Urinary bladder (tissue), 4 donors: ENCODE measurements around the gene MVP. TPM values are rescaled to one million over a fixed set of nuclear protein-coding genes. Genes with fewer than 3 reads are reported as not detected.
"Not testable (repeated sequence)": the region's sequence is repeated elsewhere in the genome, so short reads cannot be mapped to it uniquely, and the experiment has no call there.

Experiments
- DNase-seq: peaks from one replicate; pipeline ENCODE4 v3.0.0-alpha.2; 2015; ENCODE audit errors: extremely low spot score
- H3K27ac ChIP-seq: one replicate; pipeline ENCODE4 v1.5.1; 2013; ENCODE audit warnings: low read depth, mild to moderate bottlenecking, moderate library complexity
- H3K36me3 ChIP-seq: one replicate; pipeline ENCODE4 v1.6.1; 2013; ENCODE audit warnings: mild to moderate bottlenecking, moderate library complexity; ENCODE audit not compliant: insufficient read depth
- H3K4me1 ChIP-seq: one replicate; pipeline ENCODE4 v1.6.1; 2013; ENCODE audit warnings: mild to moderate bottlenecking, moderate library complexity; ENCODE audit not compliant: insufficient read depth
- H3K4me3 ChIP-seq: one replicate; pipeline ENCODE4 v1.5.1; 2013; ENCODE audit warnings: low read depth, low read length
- WGBS: extraction: QIAGEN DNeasy Blood & Tissue Kit; methylation state at CpG from one replicate; pipeline ENCODE4 v1.1.7; 2013; 5-methylcytosine and 5-hydroxymethylcytosine counted together
- polyA plus RNA-seq: library from polyadenylated mRNA; stranded (reverse); fragments of 200-250 nt; gene quantifications from one replicate; pipeline ENCODE4 v1.2.3, GENCODE V29; 2013
- total RNA-seq: library from RNA; depleted of rRNA; stranded (reverse); fragments of >200 nt; gene quantifications from one replicate; pipeline ENCODE4 v1.2.3, GENCODE V29; 2014
- donor health status: healthy with polysubstance abuse.
- donor health status: healthy.

MVP gene
- total and polyA plus RNA-seq, 2 donors = 42.7 to 143 TPM

DNA sequence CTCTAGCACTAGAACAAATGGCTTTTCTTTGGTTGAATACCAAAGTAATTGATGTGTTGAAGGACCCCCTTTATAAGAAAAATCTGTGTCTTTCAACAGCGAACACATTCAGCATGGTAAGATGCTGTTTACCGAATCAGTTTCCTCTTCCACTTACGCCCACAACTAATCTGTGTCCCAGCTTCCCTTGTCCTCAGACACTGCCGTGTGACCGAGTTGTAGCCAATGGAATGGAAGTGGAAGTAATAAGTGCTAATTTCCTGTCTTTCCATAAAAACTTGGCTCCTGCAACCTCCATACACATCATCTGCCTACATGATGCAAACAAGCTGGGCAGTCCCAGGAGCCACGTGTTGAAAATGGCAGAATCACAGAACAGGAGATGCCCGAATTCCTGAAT lies 32.4 kb downstream of the MVP start:
- H3K4me3 ChIP-seq = no peak overlapping the region
- DNase-seq = no peak
- H3K36me3 ChIP-seq = peaks cover under 1% of the 10 kb centered on the region
- 38% methylated on average over 7 of the region's 7 CpGs for WGBS
- no peak overlapping the region for H3K27ac ChIP-seq
- H3K4me1 ChIP-seq = no peaks in the 10 kb centered on the region

DNA sequence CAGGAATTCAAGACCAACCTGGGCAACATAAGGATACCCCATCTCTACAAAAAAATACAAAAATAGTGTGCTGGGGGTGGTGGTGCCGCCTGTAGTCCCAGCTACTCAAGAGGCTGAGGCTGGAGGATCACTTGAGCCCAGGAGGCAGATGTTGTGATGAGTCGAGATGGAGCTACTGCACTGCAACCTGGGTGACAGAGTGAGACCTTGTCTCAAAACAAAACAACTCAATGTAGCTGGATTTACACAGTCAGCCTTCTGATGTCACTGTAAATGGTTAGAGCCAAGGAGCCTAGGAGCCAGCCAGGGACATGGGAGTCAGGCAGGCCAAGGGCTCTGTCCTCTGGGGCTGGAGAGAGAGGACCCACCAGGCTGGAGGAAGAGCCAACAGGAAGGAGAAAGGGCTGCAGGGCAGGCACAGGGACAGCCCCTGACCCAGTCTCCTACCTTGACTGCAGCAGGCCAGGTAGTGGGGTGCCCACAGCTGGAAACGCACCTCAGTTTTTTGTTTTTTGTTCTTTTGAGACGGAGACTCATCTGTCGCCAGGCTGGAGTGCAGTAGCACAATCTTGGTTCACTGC lies 34.3 kb downstream of the MVP start:
- WGBS = 92% methylated on average over 5 of the region's 5 CpGs
- DNase-seq = no peak
- no peaks in the 10 kb centered on the region for H3K4me1 ChIP-seq

DNA sequence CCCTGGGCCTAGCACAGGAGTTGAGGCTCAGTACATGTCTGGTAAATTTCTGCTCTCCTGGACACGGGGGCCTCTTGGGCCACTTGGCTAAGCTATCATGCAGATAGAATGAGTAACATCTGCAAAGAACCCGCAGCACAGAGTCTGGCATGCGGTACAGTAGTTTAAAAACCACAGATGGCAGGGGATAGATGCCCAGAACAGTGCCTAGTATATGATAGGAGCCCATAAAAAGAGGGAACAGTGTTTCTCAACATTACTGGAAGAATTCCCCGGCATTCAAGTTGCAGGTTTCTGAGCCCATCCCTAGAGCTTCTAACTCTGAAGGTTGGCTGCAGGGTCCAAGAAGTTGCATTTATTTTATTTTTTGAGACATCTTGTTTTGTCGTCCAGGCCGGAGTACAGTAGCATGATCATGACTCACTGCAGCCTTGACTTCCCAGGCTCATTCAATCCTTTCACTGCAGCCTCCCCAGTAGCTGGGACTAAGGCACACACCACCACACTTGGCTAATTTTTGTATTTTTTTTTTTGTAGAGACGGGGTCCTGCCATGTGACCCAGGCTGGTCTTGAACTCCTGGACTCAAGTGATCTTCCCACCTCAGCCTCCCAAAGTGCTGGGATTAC lies 37.0 kb downstream of the MVP start:
- peaks cover 3% of the 10 kb centered on the region for H3K36me3 ChIP-seq
- 65% methylated on average over 7 of the region's 7 CpGs for WGBS
- H3K27ac ChIP-seq = no peak overlapping the region
- no peak overlapping the region for H3K4me3 ChIP-seq
- H3K4me1 ChIP-seq = peaks cover 3% of the 10 kb centered on the region
- no peak for DNase-seq

More for the DNA sequence above, 34.3 kb downstream of the MVP start:
- no peak overlapping the region for H3K27ac ChIP-seq
- peaks cover 3% of the 10 kb centered on the region for H3K36me3 ChIP-seq
- no peak overlapping the region for H3K4me3 ChIP-seq

DNA sequence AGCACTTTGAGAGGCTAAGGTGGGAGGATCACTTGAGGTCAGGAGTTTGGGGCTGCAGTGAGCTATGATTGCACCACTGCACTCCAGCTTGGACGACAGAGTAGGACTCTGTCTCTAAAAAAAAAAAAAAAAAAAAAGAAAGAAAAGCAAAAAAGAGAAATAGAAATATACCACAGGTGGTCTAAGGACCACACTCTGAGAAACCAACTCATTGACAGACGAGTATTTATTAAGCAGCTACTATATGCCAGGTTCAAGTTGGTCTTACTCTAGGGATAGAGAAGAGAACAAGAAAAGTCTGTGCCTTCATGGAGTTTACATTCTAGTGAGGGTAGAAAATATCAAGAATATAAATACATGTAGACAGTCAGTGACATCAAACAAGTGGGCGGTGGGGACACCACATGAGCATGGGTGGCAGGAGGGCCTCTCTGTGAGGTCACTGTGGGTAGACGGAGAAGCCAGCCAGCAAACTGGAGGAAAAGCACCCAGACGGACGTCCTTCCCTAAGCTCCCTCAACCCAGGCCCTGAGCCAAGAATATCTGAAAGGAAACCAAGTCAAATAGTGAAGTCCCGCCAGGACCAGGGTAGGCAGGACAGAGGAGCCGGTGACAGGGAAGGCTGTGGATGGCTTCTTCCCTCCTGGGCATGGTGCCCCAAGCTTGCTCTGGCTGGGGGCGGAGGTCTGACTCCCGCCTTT lies 38.0 kb downstream of the MVP start:
- no peak for DNase-seq
- 75% methylated on average over 10 of the region's 10 CpGs for WGBS
- no peak overlapping the region for H3K4me3 ChIP-seq
- H3K4me1 ChIP-seq = peaks cover 3% of the 10 kb centered on the region
- peaks cover 3% of the 10 kb centered on the region for H3K36me3 ChIP-seq
- H3K27ac ChIP-seq = no peak overlapping the region

DNA sequence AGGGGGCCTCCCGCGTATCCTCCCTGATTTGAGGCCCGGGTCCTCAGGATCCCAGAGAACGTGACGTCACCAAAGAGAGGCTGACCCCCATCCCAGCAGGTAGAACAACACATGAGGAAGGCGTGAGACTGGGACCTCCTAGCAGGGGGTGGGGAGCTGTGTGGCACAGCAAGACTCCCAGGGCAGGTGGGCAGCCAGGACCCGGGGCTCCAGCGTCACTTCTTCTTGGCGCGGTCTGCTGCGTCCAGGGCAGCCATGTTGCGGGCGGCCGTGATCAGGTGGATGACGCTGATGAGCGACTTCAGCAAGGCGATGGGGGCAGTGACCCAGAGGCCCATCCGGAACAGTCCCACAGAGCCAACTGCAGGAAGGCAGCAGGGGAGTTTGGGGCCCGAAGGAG lies 38.7 kb downstream of the MVP start:
- Histone ChIP-seq H3K27ac (no peak overlapping the region), H3K36me3 (peaks cover 3% of the 10 kb centered on the region), H3K4me1 (peaks cover 3% of the 10 kb centered on the region), H3K4me3 (no peak overlapping the region)
- no peak for DNase-seq
- WGBS = 92% methylated on average over 19 of the region's 19 CpGs

DNA sequence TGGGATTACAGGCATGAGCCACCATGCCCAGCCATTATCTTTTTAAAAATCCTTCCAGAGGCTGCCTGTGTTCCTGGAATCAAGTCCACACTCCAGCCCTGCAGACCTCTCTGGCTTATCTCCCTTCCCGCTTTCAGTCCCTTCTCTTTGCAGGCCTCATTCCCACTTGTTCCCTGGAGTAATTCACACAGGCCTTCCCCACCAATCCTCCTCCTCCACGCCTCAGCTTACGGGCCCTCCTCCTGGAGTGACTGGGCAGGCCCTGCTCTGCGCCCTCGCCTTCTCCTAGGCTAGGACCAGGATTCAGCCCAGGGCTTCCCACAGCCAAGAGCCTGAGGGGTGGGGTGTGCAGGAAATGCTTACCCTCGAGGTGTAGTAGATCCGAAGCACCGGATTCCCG lies 40.0 kb downstream of the MVP start:
- Histone ChIP-seq H3K27ac (no peak overlapping the region), H3K36me3 (peaks cover 3% of the 10 kb centered on the region), H3K4me3 (no peak overlapping the region), H3K4me1 (peaks cover 3% of the 10 kb centered on the region)
- DNase-seq = no peak
- WGBS = 88% methylated on average over 9 of the region's 9 CpGs

DNA sequence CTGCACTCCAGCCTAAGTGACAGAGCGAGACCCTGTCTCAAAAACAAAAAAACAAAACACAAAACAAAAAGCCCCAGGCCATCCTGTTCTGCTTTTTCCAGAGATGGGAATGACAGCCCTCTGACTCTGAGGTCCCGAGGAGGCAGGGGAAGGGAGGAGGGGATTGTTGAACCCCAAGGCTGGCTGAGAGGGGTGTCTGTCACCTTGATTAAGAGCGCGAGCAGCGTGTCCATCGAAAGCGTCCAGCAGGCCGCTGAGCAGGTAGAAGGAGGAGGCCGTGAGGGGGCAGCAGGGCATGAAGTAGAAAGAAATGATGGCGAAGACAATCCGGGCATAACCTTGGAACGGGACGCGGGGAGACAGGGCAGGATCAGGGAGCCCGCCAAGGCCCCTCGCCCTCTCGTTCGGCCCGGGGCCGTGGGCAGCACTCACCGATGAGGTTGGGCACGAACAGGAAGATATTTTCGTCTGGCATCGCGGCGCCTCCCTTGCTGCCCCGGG lies 42.2 kb downstream of the MVP start:
- 1% methylated on average over 27 of the region's 27 CpGs for WGBS
- H3K4me3 ChIP-seq = peak overlapping the region; percentile 99
- no peak for DNase-seq
- peaks cover 3% of the 10 kb centered on the region for H3K4me1 ChIP-seq
- H3K36me3 ChIP-seq = peaks cover 3% of the 10 kb centered on the region
- H3K27ac ChIP-seq = peak overlapping the region; percentile 69

DNA sequence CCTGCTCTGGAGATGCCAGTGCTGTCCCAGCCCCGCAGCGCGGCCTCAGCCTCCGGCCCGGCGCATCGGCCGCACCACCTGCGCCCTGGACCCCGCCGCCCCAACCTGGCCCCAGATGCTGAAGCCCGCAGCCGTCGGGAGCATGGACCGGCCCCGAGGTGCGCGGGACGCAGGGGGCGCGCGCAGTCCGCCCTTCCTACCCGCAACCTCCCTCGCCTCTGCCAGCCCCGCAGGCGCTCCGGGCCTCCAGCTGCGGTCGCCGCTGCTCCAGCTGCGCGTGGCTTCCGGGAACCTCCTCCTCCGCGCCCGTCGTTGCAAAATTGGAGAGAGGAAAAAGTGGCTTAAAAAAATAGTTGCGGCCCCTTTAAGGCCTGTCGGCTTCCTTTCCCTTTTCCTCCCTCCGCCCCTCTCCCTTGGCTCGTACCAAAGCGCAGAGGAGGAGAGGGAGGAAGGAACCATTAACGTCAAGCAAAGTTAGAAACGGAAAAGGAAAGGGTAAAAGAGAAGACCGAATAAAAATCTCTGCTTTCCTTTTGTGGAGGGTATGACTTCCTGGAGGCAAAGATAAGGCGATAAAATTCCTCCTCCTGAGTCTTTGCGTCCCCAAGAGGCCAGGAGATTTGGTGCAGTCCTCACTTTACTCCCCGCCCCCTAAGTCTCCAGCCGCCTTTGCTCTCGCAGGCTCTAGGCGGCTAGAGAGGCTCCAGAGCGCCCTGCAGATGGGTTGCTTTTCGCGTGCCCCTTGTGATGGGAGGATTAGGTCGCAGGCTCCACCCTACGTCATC lies 42.8 kb downstream of the MVP start, which contains the start of gene CDIPT:
Gene CDIPT, minus strand, starts transcription at position 343 of the 785 bp plus-strand sequence. CDS start 369 bp downstream, outside the sequence.
- Histone ChIP-seq H3K27ac (peak within 1 kb of the TSS; percentile 69), H3K4me1 (peaks cover 3% of the 10 kb centered on the region), H3K4me3 (peak within 1 kb of the TSS; percentile 99), H3K36me3 (peaks cover 3% of the 10 kb centered on the region)
- peak; percentile 94 for DNase-seq
- WGBS = under 1% methylated on average over 57 of the region's 57 CpGs

DNA sequence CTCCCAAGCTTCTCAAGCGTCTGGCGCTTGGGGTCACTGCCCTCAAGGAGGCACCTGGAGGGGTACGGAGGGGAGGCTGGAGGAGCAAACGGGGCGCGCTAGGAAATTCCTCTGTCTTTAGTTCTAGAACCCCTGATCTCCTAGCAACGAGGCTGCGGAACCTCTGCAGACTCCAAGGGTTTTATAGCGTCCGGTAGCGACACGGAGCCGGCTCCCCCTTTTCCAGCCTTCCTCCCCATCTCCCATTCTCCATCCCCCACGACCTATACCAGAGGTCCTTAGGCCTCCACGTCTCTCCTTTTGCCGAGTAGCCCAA lies 43.4 kb downstream of the MVP start:
- DNase-seq = no peak
- WGBS = 23% methylated on average over 16 of the region's 16 CpGs
- Histone ChIP-seq H3K27ac (no peak overlapping the region), H3K4me3 (no peak overlapping the region), H3K36me3 (no peaks in the 10 kb centered on the region), H3K4me1 (peaks cover 3% of the 10 kb centered on the region)

DNA sequence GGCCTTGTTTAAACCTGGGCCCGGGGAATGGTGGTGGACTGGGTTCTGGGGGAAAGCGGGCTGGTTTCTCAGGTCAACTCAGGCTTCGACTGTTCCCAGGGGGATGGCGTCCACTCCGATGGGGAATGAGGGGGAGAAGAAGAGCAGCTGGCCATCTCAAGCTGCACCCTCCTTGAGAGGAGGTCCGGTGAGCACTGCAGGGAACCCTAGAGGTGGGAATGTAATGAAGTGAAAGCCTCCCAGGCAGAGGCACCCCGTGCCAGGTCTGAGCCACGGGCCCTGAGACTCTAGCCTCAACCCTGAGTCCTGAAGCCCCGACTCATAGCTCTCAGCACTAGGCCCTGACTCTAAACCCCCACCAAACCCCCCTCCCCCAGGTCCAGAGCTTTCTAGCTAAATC lies 43.9 kb downstream of the MVP start:
- H3K27ac ChIP-seq = no peak overlapping the region
- no peaks in the 10 kb centered on the region for H3K36me3 ChIP-seq
- WGBS = 80% methylated on average over 9 of the region's 9 CpGs
- DNase-seq = no peak
- H3K4me1 ChIP-seq = peaks cover 3% of the 10 kb centered on the region
- no peak overlapping the region for H3K4me3 ChIP-seq

DNA sequence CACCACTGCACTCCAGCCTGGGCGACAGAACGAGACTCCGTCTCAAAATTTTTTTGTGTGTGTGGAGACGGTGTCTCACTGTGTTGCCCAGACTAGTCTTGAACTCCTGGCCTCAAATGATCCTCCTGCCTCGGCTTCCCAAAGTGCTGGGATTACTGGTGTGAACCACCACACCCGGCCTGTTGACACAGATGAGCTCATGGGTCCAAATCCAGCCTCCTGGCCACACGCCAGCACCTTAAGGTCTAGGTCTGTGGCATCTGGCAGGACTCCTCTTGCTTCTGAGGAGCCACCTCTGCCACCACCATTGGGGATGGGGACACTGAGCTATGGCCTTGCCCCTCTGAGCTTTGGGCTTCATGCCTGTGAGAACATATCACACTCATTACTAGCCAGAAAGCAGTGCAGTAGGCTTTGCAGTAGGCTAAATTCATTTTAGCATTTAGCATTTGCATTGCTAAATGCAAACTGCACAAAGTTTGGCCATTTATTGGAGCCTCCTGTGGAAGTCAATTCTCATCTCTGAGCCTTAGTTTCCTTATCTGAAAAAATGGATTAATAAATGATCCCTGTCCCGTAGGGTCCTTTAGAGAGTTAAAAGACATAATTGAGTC lies 48.2 kb downstream of the MVP start:
- Histone ChIP-seq H3K4me1 (no peaks in the 10 kb centered on the region), H3K27ac (no peak overlapping the region), H3K4me3 (no peak overlapping the region), H3K36me3 (no peaks in the 10 kb centered on the region)
- WGBS = 66% methylated on average over 8 of the region's 8 CpGs
- no peak for DNase-seq

DNA sequence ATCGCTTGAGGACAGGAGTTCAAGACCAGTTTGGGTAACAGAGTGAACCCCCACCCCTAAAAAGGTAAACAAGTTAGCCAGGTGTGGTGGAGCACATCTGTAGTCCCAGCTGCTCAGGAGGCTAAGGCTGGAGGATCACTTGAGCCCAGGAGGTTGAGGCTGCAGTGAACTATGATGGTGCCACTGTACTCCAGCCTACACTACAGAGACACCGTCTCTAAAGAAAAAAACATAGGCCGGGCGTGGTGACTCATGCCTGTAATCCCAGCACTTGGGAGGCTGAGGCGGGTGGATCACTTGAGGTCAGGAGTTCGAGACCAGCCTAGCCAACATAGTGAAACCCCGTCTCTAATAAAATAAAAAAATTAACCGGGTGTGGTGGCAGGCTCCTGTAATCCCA lies 48.8 kb downstream of the MVP start:
- not testable (repeated sequence) for H3K36me3 ChIP-seq, DNase-seq, H3K4me1 ChIP-seq, H3K27ac ChIP-seq, H3K4me3 ChIP-seq
- 83% methylated on average over 8 of the region's 8 CpGs for WGBS

DNA sequence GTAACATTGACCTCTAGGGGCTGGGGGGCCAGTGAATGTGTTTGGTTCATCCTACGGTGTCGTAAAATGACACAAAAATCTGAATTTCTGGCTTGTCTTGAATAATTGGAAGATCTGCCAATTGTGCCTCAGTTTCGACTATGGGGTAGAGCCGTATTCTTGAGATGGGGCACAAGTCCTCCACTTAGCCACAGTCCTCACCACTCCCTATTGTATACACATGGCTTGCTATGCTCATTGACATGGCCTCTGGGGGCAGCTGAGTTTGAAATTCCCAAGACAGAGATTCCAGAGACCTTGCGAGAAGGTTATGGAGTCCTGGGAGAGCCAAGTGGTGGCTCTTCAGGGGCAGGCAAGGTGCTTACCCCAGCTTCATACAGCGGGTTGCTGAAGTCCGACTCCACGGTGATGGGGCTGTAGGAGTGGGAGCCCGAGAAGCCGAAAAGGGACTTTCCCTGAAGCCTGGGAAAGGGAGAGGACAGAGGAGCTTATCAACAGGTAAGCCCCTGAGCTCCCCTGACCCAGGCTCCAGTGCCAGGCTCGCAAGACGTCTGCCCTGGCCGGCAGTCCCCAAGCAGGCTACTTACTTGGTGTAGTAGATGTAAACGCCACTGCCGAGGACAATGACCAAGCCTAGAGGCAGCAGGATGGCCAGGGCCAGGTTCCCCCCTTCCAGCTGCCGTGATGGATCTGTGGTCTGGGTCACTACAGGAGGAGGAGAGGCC lies 51.7 kb downstream of the MVP start:
- Histone ChIP-seq H3K4me1 (no peaks in the 10 kb centered on the region), H3K27ac (no peak overlapping the region), H3K4me3 (no peak overlapping the region), H3K36me3 (no peaks in the 10 kb centered on the region)
- WGBS = 91% methylated on average over 16 of the region's 16 CpGs
- no peak for DNase-seq
